Suprapubic skin (tissue), 4 donors: ENCODE data around the gene HPS6.

ENCODE experiments used
- CTCF ChIP-seq, 2 donors: fragments of 200-600 bp in 1 of 2; fragments of 450-650 bp in 1 of 2; sonication (generic) in 1 of 2; IDR thresholded peaks; one replicate each; pipeline ENCODE4 v1.5.1; 2016 to 2019; ENCODE audit warnings: antibody characterized with exemption in 2 of 2, mild to moderate bottlenecking in 1 of 2, moderate library complexity in 1 of 2
- EP300 ChIP-seq: sonication (generic); formaldehyde crosslinking; IDR thresholded peaks from one replicate; pipeline ENCODE4 v1.6.1; 2017; ENCODE audit warnings: antibody characterized with exemption
- POLR2A ChIP-seq, 2 donors: fragments of 450-650 bp; IDR thresholded peaks; one replicate each; pipeline ENCODE4 v1.6.1; 2017; ENCODE audit warnings: antibody characterized with exemption in 2 of 2, mild to moderate bottlenecking in 2 of 2, moderate library complexity in 2 of 2
- POLR2AphosphoS5 ChIP-seq, 3 donors: sonication (generic); formaldehyde crosslinking; IDR thresholded peaks; one replicate each; pipeline ENCODE4 v1.6.1; 2017; ENCODE audit warnings: antibody characterized with exemption in 3 of 3

DNA sequence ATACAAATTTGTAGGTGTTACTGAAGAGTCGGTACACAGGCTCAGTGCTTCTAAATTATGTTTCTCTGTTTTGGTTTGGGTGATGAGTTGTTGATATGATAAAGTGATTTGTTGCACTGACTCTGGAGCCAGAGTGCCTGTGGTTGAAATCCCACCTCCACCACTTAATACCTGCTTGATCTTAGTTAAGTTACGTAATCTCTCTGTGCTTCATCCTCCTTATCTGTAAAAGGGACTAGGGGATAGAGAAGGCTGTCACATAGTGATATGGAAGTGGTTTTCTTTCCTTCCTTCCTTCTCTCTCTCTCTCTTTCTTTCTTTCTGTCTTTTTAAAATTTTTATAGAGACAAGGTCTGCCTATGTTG, 664 bp upstream of the HPS6 start:
- TF ChIP-seq CTCF (IDR thresholded peaks at IDR 0.05) (no peak), POLR2AphosphoS5 (IDR thresholded peaks at IDR 0.05) (no peak), POLR2A (IDR thresholded peaks at IDR 0.05) (no peak), EP300 (no peak)
